ENCODE data around the gene TRIM8.
"Not testable (repeated sequence)": the region's sequence is repeated elsewhere in the genome, so short reads cannot be mapped to it uniquely, and the experiment has no call there.

Gene TRIM8

GRCh38 chr10:102667411-102667810 is 23.1 kb downstream of the TRIM8 start:
- not testable (repeated sequence) for H3K27ac ChIP-seq (ENCODE audit: low read length); H3K9me3 ChIP-seq (ENCODE audit: control insufficient read depth in 1 of 2, low read length in 2 of 2); H3K4me1 ChIP-seq (ENCODE audit: control insufficient read depth in 1 of 2, insufficient read depth in 2 of 2, low read length in 2 of 2); H3K4me3 ChIP-seq (ENCODE audit: low read depth in 1 of 2, low read length in 2 of 2); H3K36me3 ChIP-seq (ENCODE audit: control insufficient read depth in 1 of 2, insufficient read depth in 2 of 2, low read length in 2 of 2); H3K27me3 ChIP-seq (ENCODE audit: low read depth, low read length)

DNA sequence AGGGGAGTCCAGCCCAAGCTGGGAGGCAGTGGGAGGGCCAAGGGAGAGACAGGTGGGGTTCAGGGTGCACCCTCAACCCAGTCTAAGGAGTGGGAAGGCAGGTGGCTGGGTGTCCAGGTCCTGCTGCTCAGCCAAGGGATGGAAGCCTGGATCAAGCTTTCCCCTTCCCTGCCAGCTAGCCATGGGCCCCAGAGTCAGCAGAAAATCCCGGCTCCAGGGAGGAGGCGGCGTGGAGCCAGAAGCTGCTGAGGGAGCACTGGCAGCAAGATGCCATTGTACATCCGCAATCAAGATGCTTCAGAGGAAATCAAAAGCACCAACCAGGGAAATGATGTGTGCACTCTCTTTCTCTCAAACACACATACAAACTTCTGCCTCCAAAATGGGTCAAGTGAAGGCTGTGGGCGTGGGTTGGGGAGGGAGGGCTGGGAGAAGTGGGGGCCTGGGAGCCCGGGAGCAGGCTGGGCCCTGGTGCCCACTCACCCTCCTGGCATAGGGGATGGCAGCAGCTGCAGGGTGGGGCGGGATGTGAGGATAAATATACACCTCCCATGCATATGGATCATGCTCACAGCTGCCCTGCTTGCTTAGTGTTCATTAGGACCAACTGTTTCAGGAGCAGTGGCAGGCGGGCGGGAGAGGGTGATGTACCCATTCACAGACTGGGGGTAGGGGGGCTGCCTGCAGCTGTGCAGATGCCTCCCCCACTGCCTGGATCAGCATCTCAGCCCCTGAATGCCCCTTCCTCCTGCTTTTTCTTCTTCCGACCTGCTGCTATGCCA is 24.2 kb downstream of the TRIM8 start:
- H3K36me3 ChIP-seq (ENCODE audit: control insufficient read depth in 1 of 2, insufficient read depth in 2 of 2, low read length in 2 of 2): no peaks in the 10 kb centered on the region
- H3K27ac ChIP-seq (ENCODE audit: low read length): no peak overlapping the region
- H3K4me1 ChIP-seq (ENCODE audit: control insufficient read depth in 1 of 2, insufficient read depth in 2 of 2, low read length in 2 of 2): peaks cover 4 to 10% of the 10 kb centered on the region in 2 donors
- H3K4me3 ChIP-seq (ENCODE audit: low read depth in 1 of 2, low read length in 2 of 2): no peak overlapping the region
- no peaks in the 10 kb centered on the region for H3K9me3 ChIP-seq (ENCODE audit: control insufficient read depth in 1 of 2, low read length in 2 of 2)
- H3K27me3 ChIP-seq (ENCODE audit: low read depth, low read length): no peaks in the 10 kb centered on the region

DNA sequence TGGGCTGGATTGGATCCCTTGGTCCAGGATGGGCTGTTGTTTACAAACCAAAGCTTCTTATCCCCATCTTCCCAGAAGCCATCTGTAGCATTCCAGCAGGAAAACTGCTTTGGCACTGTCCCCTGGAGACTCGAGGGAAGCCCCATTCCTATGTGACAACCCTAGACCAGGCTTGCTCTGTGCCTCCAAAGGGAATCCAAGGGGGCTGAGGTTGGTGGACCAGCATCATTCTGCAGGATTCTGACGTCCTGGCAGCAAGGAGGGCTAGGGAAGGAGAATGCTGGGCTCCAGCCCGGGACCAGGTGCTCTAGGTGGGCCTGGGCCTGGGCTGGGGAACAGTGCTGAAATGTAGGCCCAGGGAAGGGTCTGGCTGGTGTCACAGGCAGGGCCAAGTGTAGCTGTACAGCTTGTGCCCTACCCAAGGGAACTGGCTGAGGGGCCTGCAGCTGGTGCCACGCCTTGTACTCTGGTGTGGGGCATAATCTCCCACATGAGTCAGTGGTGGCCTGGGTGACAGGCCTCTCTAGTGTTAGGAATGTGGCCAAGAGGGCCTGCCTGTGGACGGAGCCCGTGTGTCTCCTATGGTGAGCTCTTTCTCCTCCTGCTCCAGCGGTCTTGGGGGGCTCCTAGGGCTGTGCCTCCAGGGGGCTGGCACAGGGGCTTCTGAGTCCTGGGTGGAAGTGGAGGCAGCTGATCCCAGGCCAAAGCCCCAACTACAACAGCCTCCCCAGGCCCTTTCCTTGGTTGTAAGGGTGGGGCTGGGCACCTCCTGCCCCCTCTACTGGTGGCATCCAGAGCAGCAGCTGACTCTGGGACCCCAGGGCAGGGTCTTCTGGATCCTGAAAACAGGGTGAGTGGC is 25.2 kb downstream of the TRIM8 start:
- H3K9me3 ChIP-seq (ENCODE audit: control insufficient read depth in 1 of 2, low read length in 2 of 2): no peaks in the 10 kb centered on the region
- H3K4me1 ChIP-seq (ENCODE audit: control insufficient read depth in 1 of 2, insufficient read depth in 2 of 2, low read length in 2 of 2): peaks cover 13 to 16% of the 10 kb centered on the region in 2 donors
- no peaks in the 10 kb centered on the region for H3K36me3 ChIP-seq (ENCODE audit: control insufficient read depth in 1 of 2, insufficient read depth in 2 of 2, low read length in 2 of 2)
- no peaks in the 10 kb centered on the region for H3K27me3 ChIP-seq (ENCODE audit: low read depth, low read length)
- H3K4me3 ChIP-seq (ENCODE audit: low read depth in 1 of 2, low read length in 2 of 2): no peak overlapping the region
- peak overlapping the region; percentile 45 for H3K27ac ChIP-seq (ENCODE audit: low read length)

GRCh38 chr10:102670065-102670670 is 25.9 kb downstream of the TRIM8 start:
- no peak overlapping the region for H3K27ac ChIP-seq (ENCODE audit: low read length)
- no peaks in the 10 kb centered on the region for H3K9me3 ChIP-seq (ENCODE audit: control insufficient read depth in 1 of 2, low read length in 2 of 2)

GRCh38 chr10:102670871-102671434 is 26.7 kb downstream of the TRIM8 start:
- Histone ChIP-seq H3K9me3 (ENCODE audit: control insufficient read depth in 1 of 2, low read length in 2 of 2) (no peaks in the 10 kb centered on the region), H3K4me3 (ENCODE audit: low read depth in 1 of 2, low read length in 2 of 2) (no peak overlapping the region), H3K36me3 (ENCODE audit: control insufficient read depth in 1 of 2, insufficient read depth in 2 of 2, low read length in 2 of 2) (no peaks in the 10 kb centered on the region), H3K4me1 (ENCODE audit: control insufficient read depth in 1 of 2, insufficient read depth in 2 of 2, low read length in 2 of 2) (peaks cover 28 to 30% of the 10 kb centered on the region in 2 donors), H3K27ac (ENCODE audit: low read length) (no peak overlapping the region), H3K27me3 (ENCODE audit: low read depth, low read length) (no peaks in the 10 kb centered on the region)

More at GRCh38 chr10:102670065-102670670, 25.9 kb downstream of the TRIM8 start:
- H3K27me3 ChIP-seq (ENCODE audit: low read depth, low read length): no peaks in the 10 kb centered on the region
- no peak overlapping the region for H3K4me3 ChIP-seq (ENCODE audit: low read depth in 1 of 2, low read length in 2 of 2)
- peaks cover 20 to 24% of the 10 kb centered on the region in 2 donors for H3K4me1 ChIP-seq (ENCODE audit: control insufficient read depth in 1 of 2, insufficient read depth in 2 of 2, low read length in 2 of 2)
- no peaks in the 10 kb centered on the region for H3K36me3 ChIP-seq (ENCODE audit: control insufficient read depth in 1 of 2, insufficient read depth in 2 of 2, low read length in 2 of 2)

DNA sequence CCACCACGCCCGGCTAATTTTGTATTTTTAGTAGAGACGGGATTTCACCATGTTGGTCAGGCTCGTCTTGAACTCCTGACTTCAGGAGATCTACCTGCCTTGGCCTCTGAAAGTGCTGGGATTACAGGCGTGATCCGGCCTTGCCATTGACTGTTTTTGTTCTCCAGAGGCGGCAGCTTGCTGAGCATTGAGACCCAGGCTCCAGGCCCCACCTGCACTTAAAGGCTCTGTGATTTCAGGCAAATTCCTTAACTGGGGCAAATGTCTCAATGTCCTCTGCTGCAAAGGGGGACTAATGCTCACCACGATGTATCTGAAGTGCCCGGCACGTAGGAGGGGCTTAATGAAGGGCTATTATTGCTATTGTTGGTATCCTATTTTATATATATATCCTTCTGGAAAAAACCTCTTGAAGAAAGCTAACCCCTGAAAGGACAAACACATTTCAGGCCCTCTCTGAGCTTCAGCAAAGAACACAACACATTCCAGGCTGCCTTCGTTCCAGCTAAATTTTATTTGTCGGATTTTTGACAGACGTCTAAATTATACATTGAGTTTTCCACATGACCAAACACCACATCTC is 29.0 kb downstream of the TRIM8 start:
- Histone ChIP-seq H3K9me3 (ENCODE audit: control insufficient read depth in 1 of 2, low read length in 2 of 2) (no peaks in the 10 kb centered on the region), H3K4me1 (ENCODE audit: control insufficient read depth in 1 of 2, insufficient read depth in 2 of 2, low read length in 2 of 2) (peaks cover 30 to 42% of the 10 kb centered on the region in 2 donors), H3K27ac (ENCODE audit: low read length) (peak overlapping the region; percentile 89), H3K4me3 (ENCODE audit: low read depth in 1 of 2, low read length in 2 of 2) (peak overlapping the region; percentile 56 to 60), H3K36me3 (ENCODE audit: control insufficient read depth in 1 of 2, insufficient read depth in 2 of 2, low read length in 2 of 2) (no peaks in the 10 kb centered on the region), H3K27me3 (ENCODE audit: low read depth, low read length) (no peaks in the 10 kb centered on the region)

GRCh38 chr10:102673819-102674511 is 29.7 kb downstream of the TRIM8 start:
- Histone ChIP-seq H3K27ac (ENCODE audit: low read length) (peak overlapping the region; percentile 89), H3K36me3 (ENCODE audit: control insufficient read depth in 1 of 2, insufficient read depth in 2 of 2, low read length in 2 of 2) (no peaks in the 10 kb centered on the region), H3K4me3 (ENCODE audit: low read depth in 1 of 2, low read length in 2 of 2) (peak overlapping the region; percentile 56 to 60), H3K9me3 (ENCODE audit: control insufficient read depth in 1 of 2, low read length in 2 of 2) (no peaks in the 10 kb centered on the region), H3K4me1 (ENCODE audit: control insufficient read depth in 1 of 2, insufficient read depth in 2 of 2, low read length in 2 of 2) (peaks cover 30 to 47% of the 10 kb centered on the region in 2 donors), H3K27me3 (ENCODE audit: low read depth, low read length) (no peaks in the 10 kb centered on the region)

- Histone ChIP-seq H3K36me3 (ENCODE audit: control insufficient read depth in 1 of 2, insufficient read depth in 2 of 2, low read length in 2 of 2) (no peaks in the 10 kb centered on the region), H3K4me1 (ENCODE audit: control insufficient read depth in 1 of 2, insufficient read depth in 2 of 2, low read length in 2 of 2) (peaks cover 27 to 49% of the 10 kb centered on the region in 2 donors), H3K27ac (ENCODE audit: low read length) (peak overlapping the region; percentile 89), H3K27me3 (ENCODE audit: low read depth, low read length) (no peaks in the 10 kb centered on the region), H3K4me3 (ENCODE audit: low read depth in 1 of 2, low read length in 2 of 2) (peak overlapping the region; percentile 56 to 60), H3K9me3 (ENCODE audit: control insufficient read depth in 1 of 2, low read length in 2 of 2) (no peaks in the 10 kb centered on the region)
These were observed 30.3 kb downstream of the TRIM8 start for GRCh38 chr10:102674566-102674965.

- Histone ChIP-seq H3K4me1 (ENCODE audit: control insufficient read depth in 1 of 2, insufficient read depth in 2 of 2, low read length in 2 of 2) (peaks cover 27 to 49% of the 10 kb centered on the region in 2 donors), H3K27ac (ENCODE audit: low read length) (peak overlapping the region; percentile 89), H3K4me3 (ENCODE audit: low read depth in 1 of 2, low read length in 2 of 2) (peak overlapping the region; percentile 56 to 60), H3K36me3 (ENCODE audit: control insufficient read depth in 1 of 2, insufficient read depth in 2 of 2, low read length in 2 of 2) (no peaks in the 10 kb centered on the region), H3K27me3 (ENCODE audit: low read depth, low read length) (no peaks in the 10 kb centered on the region), H3K9me3 (ENCODE audit: control insufficient read depth in 1 of 2, low read length in 2 of 2) (no peaks in the 10 kb centered on the region)
These were observed 30.9 kb downstream of the TRIM8 start for GRCh38 chr10:102675011-102675665.
